HG03442 (cell line): ENCODE results near the gene HAUS3.
"Not testable (repeated sequence)": the region's sequence is repeated elsewhere in the genome, so short reads cannot be mapped to it uniquely, and the experiment has no call there.

Experiments
- ATAC-seq: cut with Tn5 transposase; IDR thresholded peaks from one replicate; pipeline ENCODE4 v1.9.1; 2021; ENCODE audit warnings: mild to moderate bottlenecking, moderate library complexity; ENCODE audit not compliant: unreplicated experiment

HAUS3 gene

DNA sequence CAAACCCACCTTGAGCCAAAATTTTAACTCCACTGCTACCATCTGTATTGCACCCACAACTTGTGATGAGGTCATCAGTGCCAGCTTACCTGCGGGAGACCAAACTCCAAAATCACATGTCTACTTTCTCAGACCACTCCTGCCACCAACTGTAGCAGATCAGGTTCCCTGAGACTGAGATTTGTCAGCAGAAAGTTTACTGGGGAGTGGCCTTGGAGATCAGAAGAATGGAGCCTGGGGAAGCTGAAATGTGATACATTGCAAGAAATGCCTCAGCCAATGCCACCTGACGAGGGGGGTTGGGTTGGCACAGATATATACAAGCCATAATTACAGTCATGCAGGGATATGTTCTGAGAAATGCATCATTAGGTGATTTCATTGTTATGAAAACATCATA is 19.1 kb downstream of the HAUS3 start:
- no peak for ATAC-seq

DNA sequence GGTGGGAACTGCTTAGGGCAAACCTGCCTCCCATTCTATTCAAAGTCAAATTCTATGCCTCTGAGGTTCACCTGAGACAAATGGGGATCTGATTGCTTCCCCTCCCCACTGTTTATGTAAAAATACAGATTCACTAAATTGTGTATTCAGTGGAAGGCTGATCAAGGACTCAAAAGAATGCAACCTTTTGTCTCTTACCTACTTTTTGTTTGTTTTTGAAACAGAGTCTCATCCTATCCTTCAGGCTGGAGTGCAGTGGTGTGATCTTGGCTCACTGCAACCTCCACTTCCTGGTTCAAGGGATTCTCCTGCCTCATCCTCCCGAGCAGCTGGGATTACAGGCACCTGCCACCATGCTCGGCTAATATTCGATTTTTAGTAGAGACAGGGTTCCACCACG is 20.5 kb downstream of the HAUS3 start:
- not testable (repeated sequence) for ATAC-seq

DNA sequence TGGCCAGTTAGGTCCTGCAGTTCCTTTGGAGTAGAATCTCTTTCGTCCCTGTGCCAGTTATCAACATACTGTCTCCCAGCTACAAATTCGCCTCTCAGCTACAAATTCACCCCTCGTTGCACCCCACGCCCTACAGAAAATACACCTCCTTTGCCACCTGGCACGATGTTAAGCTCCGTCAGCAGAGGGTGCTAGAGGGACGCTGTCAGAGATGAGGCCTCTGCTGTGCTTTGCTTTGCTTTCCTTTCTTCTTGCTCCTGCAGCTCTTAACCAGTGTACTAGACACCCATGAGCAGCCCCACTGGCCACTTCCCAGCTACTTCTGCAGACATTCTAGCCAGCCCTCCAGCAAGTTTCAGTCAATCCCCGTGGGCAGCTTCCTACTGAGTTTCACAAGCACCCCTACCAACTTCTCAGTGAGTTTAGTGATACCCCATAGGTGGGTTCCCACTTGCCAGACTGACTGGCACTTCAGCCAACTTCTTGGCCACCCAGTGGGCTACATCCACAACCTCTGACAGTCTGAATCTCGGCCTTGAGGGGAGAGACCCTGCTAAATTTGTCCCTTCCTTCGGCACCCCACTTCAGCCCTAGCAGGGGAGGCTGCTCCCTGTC is 21.8 kb downstream of the HAUS3 start:
- ATAC-seq: peak; percentile 49

DNA sequence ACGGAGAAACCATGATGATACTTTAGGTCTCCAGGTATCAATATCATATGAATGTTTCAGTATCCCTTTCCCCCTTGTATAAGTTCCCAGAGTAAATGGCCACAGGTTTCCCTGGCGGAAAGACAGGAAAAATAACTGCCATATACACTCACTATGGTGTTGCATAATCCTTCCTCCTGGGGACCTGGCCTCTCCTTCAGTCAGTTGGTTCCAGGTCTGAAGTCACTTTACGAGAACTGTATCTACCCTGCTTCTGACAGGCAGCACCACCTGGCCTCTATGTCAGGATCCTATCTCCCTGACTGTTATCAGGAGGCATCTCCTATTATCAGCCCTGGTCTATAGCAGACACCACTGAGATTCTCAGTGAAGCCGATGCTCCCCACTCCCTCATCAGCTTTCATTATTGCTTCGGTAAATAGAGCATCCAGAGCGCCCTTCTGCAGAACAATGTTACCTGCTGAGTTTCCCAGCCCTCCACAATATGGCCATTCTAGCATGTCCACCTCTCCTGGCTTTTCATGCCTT is 22.6 kb downstream of the HAUS3 start:
- ATAC-seq: no peak

DNA sequence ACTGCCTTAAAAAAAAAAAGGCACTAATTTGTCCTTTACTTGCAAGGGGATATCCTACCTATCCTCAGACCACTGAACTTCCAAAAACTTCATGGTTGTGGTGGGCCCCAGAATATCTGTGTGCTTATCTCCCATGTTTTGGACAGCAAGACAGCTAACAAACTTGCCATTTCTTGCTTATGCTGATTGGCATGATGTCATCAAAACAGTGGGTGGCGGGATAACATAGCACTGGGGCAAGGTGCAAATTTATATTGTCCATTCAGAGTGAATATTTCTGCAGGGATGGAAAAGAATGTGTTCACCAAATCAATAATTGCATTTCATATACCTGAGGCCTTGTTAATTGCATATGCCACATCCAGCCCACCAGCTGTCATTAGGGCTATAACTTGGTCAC is 23.5 kb downstream of the HAUS3 start:
- ATAC-seq: no peak

DNA sequence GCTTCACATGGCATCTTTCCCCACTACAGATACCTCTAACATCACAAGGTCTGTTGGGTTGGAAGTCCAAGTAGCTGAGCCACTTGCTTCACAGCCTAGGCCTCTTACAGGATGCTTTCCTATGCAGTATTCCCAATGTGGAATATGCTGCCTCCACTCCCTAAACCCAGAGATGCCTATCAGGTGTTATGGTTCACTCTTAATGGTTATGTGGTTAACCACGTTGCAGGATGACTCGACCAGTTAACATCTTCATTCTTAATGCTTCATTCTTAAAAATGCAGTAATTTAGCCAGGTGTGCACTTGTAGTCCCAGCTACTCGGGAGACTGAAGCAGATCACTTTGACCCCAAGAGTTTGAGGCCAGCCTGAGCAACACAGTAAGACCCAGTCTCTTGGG is 24.2 kb downstream of the HAUS3 start:
- no peak for ATAC-seq

DNA sequence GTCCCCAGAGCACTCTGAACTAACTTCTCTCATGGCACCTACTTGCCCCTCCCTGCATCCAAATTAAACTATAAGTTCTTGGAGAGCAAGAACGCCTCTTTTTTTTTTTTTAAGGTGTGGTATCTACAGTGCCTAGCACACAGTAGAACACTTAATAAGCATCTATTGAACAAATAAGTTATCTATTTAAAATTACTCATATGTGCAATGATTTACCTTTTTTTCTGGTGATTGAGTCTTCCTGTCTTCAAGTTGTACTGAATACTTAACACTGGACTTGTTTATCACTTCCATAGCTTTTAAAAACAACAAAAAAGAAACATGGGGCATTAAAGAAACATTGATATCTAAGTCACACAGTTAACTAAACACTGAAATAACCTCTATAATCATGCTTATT is 29.1 kb downstream of the HAUS3 start:
- ATAC-seq: no peak

DNA sequence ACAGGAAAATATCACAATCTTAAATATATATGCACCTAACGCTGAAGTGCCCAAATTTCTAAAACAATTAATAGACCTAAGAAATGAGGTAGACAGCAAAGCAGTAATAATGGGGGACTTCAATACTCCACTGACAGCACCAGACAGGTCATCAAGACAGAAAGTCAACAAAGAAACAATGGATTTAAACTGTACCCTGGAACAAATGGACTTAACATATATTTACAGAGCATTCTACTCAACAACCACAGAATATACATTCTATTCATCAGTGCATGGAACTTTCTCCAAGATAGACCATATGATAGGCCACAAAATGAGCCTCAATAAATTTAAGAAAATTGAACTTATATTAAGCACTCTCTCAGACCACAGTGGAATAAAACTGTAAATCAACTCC is 39.1 kb downstream of the HAUS3 start:
- ATAC-seq: not testable (repeated sequence)

DNA sequence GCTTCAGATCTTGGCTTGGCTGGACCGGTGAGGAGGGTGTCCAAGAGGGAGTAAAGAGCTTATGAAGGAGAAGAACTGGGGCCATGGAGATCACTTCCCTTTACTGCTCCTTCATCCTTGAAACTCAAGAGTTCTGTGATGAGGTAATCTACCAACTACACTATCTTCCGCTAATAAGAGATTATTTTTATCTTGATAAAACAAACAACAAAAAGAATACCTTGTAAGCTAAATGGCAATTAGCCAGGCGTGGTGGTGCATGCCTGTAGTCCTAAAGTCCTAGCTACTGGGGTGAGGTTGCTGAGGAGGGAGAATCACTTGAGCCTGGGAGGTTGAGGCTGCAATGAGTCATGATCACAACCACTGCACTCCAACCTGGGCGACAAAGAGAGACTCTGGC is 47.4 kb downstream of the HAUS3 start:
- ATAC-seq: no peak

DNA sequence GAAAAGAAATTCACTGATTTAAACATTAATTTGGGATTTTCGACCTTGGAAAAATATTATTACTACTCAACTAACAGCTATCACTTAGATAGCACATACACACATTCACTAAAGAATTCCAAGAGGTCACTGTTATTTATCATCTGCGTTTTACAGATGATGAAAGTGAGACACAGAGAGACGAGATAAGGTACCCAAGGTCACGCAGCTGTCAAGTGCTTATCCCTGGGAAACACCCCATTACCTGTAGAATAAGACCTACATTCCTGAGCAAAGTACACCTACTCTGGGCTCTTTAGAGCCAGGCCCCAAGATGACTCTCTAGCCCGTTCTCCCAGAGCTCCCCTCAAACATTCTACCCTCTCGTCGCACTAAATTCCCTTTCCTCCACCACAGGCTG is 48.6 kb downstream of the HAUS3 start:
- ATAC-seq: no peak

DNA sequence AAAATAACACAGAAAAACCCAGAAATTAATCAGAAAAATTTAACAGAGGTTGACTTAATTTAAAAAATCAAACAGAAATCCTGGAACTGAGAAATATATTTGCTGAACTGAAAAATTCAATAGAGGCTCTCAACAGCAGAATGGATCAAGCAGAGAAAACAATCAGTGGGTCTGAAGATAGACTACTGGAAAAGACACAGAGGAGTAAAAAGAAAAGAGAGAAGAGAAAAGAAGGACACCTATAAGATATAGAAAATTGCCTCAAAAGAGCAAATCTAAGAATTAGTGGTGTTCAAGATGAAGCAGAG is 55.1 kb downstream of the HAUS3 start:
- no peak for ATAC-seq

DNA sequence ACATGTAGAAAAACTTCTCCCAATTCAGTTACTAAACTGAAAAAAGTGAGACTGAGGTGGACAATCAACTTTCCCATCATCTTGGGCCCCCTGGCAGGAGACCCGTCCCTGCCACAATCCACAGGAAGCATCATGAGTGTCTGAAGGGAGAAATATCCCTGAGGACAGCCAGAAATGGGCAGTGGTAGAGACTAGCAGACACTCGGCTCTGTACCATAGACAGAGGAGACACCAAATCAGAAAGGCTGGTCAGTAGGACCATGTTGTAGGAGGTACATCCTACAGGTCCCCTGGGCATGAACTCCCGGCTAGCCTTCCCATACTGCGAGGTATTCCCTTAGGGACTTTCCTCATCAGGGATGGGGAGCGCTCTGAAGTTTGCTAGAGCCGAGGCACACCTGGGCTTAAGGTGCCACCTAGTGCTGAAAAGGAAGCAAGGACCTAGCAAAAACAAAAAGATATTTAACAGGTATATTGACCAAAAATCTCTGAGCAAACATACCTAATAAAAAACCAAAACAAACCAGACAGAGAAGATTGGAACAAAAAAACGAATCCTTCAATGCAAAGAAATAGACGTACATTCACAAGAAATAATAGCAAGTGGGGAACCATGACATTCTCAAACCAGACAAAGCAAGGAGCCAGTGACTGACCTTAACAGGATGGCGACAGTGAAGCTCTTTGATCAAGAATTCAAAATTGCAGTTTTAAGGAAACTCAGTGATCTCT is 55.6 kb downstream of the HAUS3 start:
- no peak for ATAC-seq

DNA sequence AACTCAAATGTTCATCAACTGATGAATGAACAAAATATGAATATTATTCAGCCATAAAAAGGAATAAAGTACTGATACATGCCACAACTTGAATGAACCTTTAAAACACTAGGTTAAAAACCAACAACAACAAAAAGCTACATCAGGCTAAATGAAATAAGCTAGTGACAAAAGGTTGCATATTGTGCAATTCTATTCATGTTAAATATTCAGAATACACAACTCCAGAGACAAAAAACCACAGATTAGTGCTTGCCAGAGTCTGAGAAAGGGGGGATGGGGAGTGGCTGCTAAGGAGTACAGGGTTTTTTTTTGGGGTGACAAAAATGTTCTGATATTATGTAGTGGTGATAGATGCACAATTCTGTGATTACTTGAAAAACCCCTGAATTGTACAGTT is 58.5 kb downstream of the HAUS3 start:
- ATAC-seq: no peak

DNA sequence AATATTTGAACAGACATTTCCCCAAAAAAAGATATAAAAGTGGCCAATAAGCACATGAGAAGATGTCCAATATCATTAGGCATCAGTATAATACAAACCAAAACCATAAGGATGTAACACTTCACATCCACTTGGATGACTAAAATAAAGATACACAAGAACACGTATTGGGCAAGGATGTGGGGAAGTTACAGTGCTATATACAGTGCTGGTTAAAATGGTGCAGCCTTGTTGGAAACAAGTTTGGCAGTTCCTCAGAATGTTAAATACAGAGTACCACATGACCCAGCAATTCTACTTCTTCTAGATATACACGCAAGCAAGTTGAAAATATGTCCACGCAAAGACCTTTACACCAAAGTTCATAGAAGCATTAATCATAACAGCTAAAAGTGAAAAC is 58.9 kb downstream of the HAUS3 start:
- no peak for ATAC-seq

DNA sequence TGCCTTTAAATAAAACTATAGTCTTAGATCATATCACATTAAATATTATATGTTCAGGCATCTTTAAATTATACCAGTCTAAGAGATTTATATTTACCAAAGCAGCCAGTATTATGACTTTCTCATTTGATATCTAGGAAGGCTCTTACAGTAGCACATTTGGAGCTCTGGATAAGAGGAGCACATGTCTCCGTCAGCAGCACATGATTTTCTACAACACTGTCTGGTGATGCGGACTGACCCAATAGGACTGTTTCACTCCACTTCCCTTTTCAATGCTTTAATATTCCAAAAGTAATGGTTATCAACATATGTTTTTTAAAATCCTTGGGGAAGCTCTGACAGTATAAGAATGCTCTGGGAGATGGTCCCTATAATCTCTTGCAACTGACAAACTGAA is 61.5 kb downstream of the HAUS3 start:
- ATAC-seq: no peak

DNA sequence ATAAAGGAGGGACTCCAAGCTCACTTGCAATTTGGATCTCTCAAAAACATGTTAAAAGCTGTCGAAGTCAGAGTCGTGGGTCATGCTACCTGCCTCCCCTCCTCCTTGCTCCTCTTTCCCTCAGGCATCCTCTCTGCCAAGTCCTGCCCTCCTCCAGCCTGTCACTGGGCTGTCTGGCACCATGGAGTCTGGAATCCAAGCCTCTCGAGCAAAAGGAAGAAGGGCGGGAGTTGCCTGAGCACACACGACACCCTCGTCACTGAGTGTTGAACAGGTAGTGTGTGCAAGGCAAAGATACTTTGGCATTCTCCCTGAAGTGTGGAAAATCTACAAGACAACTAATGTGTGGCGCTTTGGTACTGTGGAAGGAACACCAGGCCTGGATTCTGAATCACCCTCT is 62.2 kb downstream of the HAUS3 start:
- no peak for ATAC-seq

DNA sequence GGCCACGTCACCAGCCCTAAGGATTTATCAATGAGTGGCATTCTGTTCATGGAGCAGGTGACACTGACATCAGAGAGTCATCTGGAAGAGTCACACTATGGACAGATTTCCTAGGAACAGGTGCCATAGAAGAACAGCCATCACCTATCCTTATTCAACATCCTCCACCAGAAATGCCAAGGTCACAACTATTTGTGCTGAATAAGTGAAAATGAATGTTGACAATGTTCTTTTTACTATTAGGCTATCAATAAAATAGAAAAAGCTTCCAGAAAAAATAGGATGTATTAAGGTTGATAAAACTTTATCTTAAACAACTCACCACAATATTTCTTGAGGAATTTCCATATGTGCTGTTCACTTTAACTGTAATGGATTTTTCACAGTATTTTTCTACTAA is 62.9 kb downstream of the HAUS3 start:
- ATAC-seq: no peak
